B cell (primary cell): ENCODE measurements around the gene TJP3. TPM values are rescaled to one million over a fixed set of nuclear protein-coding genes. Genes with fewer than 3 reads are reported as not detected.

Source experiments
- ATAC-seq: fragments of 200-7000 bp; cut with Tn5 transposase; one replicate; pipeline ENCODE4 v1.10.0; 2021; ENCODE audit warnings: low read depth, mild to moderate bottlenecking, moderate number of reproducible peaks, moderate library complexity
- CTCF ChIA-PET: fragments of 350-600 bp; sonication (Branson Sonifier 250); formaldehyde crosslinking; loops from one replicate; lab custom pipeline; 2021; ENCODE audit warnings: antibody characterized with exemption, inconsistent platforms; lab: Charles Lee
- POLR2A ChIA-PET: fragments of 350-600 bp; sonication (Branson Sonifier 250); formaldehyde crosslinking; loops from one replicate; lab custom pipeline; 2021; ENCODE audit warnings: antibody characterized with exemption; lab: Charles Lee
- DNase-seq: peaks from one replicate; pipeline ENCODE4 v3.0.0; 2013
- H2AFZ ChIP-seq: 2 replicates; pipeline ENCODE4 v1.6.1; 2012; ENCODE audit warnings: mild to moderate bottlenecking, low read depth, low read length; ENCODE audit not compliant: insufficient read depth, poor library complexity, severe bottlenecking
- H3K27ac ChIP-seq, 2 donors: 1 replicate in 1 of 2; 2 replicates in 1 of 2; pipeline ENCODE4 v1.5.1; 2012 to 2013; ENCODE audit warnings: low read length in 2 of 2, mild to moderate bottlenecking in 2 of 2, moderate library complexity in 1 of 2
- H3K27me3 ChIP-seq, 4 experiments: fragments of 200-600 bp in 1 of 4; sonication (generic) in 1 of 4; replicated peaks in 1 of 4; 1 replicate in 2 of 4; 2 replicates in 2 of 4; pipeline versions ENCODE4 v1.6.1 to v1.7.0; 2013 to 2016; ENCODE audit warnings: low read length in 3 of 4, mild to moderate bottlenecking in 2 of 4, mixed read lengths in 1 of 4, moderate library complexity in 1 of 4; ENCODE audit not compliant: insufficient read depth in 4 of 4, control insufficient read depth in 3 of 4; ENCODE audit errors: control extremely low read depth in 1 of 4
- H3K36me3 ChIP-seq, 2 experiments: replicated peaks in 1 of 2; 1 replicate in 1 of 2; 2 replicates in 1 of 2; pipeline versions ENCODE4 v1.6.1 to v1.7.1; 2013; ENCODE audit warnings: low read length in 1 of 2; ENCODE audit not compliant: insufficient read depth in 2 of 2, control insufficient read depth in 1 of 2; ENCODE audit errors: control extremely low read depth in 1 of 2, extremely low read depth in 1 of 2
- H3K4me1 ChIP-seq, 2 donors: fragments of 200-600 bp in 1 of 2; sonication (generic) in 1 of 2; 1 replicate in 1 of 2; 2 replicates in 1 of 2; pipeline versions ENCODE4 v1.5.1 to v1.6.1; 2013 to 2017; ENCODE audit warnings: low read length in 2 of 2; ENCODE audit not compliant: control insufficient read depth in 2 of 2, insufficient read depth in 2 of 2
- H3K4me2 ChIP-seq: replicated peaks from 2 replicates; pipeline ENCODE3; 2012; ENCODE audit warnings: mild to moderate bottlenecking, low read depth, low read length; ENCODE audit not compliant: poor library complexity, severe bottlenecking
- H3K4me3 ChIP-seq, 5 experiments: fragments of 200-600 bp in 1 of 5; sonication (generic) in 1 of 5; 1 replicate in 3 of 5; 2 replicates in 2 of 5; pipeline versions ENCODE4 v1.5.1 to v1.7.0; 2011 to 2016; ENCODE audit warnings: low read length in 4 of 5, mild to moderate bottlenecking in 4 of 5, low read depth in 2 of 5, control low read depth in 1 of 5, moderate library complexity in 1 of 5; ENCODE audit not compliant: insufficient read depth in 1 of 5; ENCODE audit errors: control extremely low read depth in 1 of 5, extremely low read depth in 1 of 5
- H3K79me2 ChIP-seq: fragments of 200-600 bp; sonication (generic); one replicate; pipeline ENCODE4 v1.6.0; 2016; ENCODE audit warnings: low read length; ENCODE audit not compliant: control insufficient read depth, insufficient read depth
- H3K9ac ChIP-seq: fragments of 200-600 bp; sonication (generic); 2 replicates; pipeline ENCODE4 v1.6.1; 2017; ENCODE audit warnings: mild to moderate bottlenecking, low read length, moderate library complexity
- H3K9me3 ChIP-seq, 3 donors: one replicate each; pipeline versions ENCODE4 v1.6.1 to v1.7.1; 2013; ENCODE audit warnings: low read length in 2 of 3; ENCODE audit not compliant: control insufficient read depth in 2 of 3, insufficient read depth in 1 of 3; ENCODE audit errors: control extremely low read depth in 1 of 3
- H4K20me1 ChIP-seq: 2 replicates; pipeline ENCODE4 v1.6.0; 2012; ENCODE audit warnings: mild to moderate bottlenecking, low read length; ENCODE audit not compliant: insufficient read depth, control insufficient read depth, poor library complexity, severe bottlenecking
- H3K27ac Mint-ChIP-seq: one replicate; pipeline ENCODE4 v1.8.0; 2021; ENCODE audit warnings: mixed read lengths
- H3K27me3 Mint-ChIP-seq: one replicate; pipeline ENCODE4 v1.8.0; 2021; ENCODE audit warnings: mixed read lengths
- H3K4me1 Mint-ChIP-seq: one replicate; pipeline ENCODE4 v1.8.0; 2021; ENCODE audit warnings: mixed read lengths
- H3K4me3 Mint-ChIP-seq: one replicate; pipeline ENCODE4 v1.8.0; 2021; ENCODE audit warnings: mixed read lengths
- H3K9me3 Mint-ChIP-seq: one replicate; pipeline ENCODE4 v1.8.0; 2022; ENCODE audit warnings: mixed read lengths; ENCODE audit not compliant: insufficient read depth
- EZH2 ChIP-seq: IDR thresholded peaks from 2 replicates; pipeline ENCODE4 v1.6.1; 2012; ENCODE audit warnings: borderline replicate concordance, low read depth, mild to moderate bottlenecking, moderate library complexity, low read length; ENCODE audit not compliant: insufficient read depth, poor library complexity, severe bottlenecking
- WGBS: methylation state at CpG from one replicate; pipeline ENCODE4 v1.1.5; 2013; ENCODE audit warnings: missing lambda C conversion rate; ENCODE audit not compliant: insufficient coverage; 5-methylcytosine and 5-hydroxymethylcytosine counted together
- intact Hi-C: fragments of 100-400 bp; cut with micrococcal nuclease; formaldehyde crosslinking; loops from one replicate; pipeline ENCODE4 v1.10.0; 2022
- polyA plus RNA-seq: library from polyadenylated mRNA; depleted of rRNA; stranded (reverse); fragments of >200 nt; gene quantifications from 2 replicates; pipeline ENCODE4 v1.2.3, GENCODE V29; 2012
- total RNA-seq, 2 donors: library from RNA; stranded (reverse); fragments of 120-200 nt in 1 of 2; gene quantifications; 1 replicate in 1 of 2; 2 replicates in 1 of 2; pipeline versions ENCODE4 v1.2.3 to v1.2.4, GENCODE V29; 2013 to 2022
- TF ChIP-seq, protein P1 (sequence below): fragments of 200-600 bp; IDR thresholded peaks from one replicate; pipeline ENCODE4 v1.8.0; 2022; ENCODE audit warnings: antibody characterized with exemption, mild to moderate bottlenecking

Gene TJP3
- total and polyA plus RNA-seq, 2 donors (not counting 1 experiment from before 2014, with no cell fraction given), result 2.1 to 2.9 TPM

- Histone ChIP-seq H3K27me3 (no peaks in the 10 kb centered on the region), H3K9ac (no peak overlapping the region), H3K36me3 (no peaks in the 10 kb centered on the region), H3K4me1 (peaks cover 26 to 30% of the 10 kb centered on the region in 2 donors), H3K27ac (no peak overlapping the region), H3K4me2 (peak overlapping the region; percentile 69), H4K20me1 (peaks cover 63% of the 10 kb centered on the region), H3K79me2 (peaks cover 63% of the 10 kb centered on the region), H2AFZ (no peak overlapping the region), H3K9me3 (peaks cover 0 to 7% (median 0%) of the 10 kb centered on the region in 3 donors), H3K4me3 (peak overlapping the region in 1 of 5 experiments; percentile 15)
- 71% methylated on average over 21 of the region's 26 CpGs for WGBS
- Mint-ChIP-seq H3K27me3 (no peaks in the 10 kb centered on the region), H3K4me1 (peaks cover 39% of the 10 kb centered on the region), H3K27ac (peak overlapping the region; percentile 85), H3K4me3 (peak overlapping the region; percentile 73), H3K9me3 (no peaks in the 10 kb centered on the region)
- TF ChIP-seq, protein P1, sequence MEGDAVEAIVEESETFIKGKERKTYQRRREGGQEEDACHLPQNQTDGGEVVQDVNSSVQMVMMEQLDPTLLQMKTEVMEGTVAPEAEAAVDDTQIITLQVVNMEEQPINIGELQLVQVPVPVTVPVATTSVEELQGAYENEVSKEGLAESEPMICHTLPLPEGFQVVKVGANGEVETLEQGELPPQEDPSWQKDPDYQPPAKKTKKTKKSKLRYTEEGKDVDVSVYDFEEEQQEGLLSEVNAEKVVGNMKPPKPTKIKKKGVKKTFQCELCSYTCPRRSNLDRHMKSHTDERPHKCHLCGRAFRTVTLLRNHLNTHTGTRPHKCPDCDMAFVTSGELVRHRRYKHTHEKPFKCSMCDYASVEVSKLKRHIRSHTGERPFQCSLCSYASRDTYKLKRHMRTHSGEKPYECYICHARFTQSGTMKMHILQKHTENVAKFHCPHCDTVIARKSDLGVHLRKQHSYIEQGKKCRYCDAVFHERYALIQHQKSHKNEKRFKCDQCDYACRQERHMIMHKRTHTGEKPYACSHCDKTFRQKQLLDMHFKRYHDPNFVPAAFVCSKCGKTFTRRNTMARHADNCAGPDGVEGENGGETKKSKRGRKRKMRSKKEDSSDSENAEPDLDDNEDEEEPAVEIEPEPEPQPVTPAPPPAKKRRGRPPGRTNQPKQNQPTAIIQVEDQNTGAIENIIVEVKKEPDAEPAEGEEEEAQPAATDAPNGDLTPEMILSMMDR, result no peak
- TF ChIP-seq EZH2, result no peak
- POLR2A ChIA-PET, result interaction anchor here (0.6 to 0.7 kb wide), 3 partner anchors 16 to 21 kb away, joined by 3 to 11 read pairs (median 11); partner anchors contain the start of gene PIP5K1C
- DNase-seq, result no peak
- intact Hi-C loops, result loop anchor here (2.0 kb wide), 1 partner anchor 13 kb away; no protein-coding TSS in a partner anchor
- CTCF ChIA-PET, result interaction anchor here (1.0 to 1.6 kb wide), 3 partner anchors 17 to 19 kb away, joined by 4 to 8 read pairs (median 4); partner anchors contain the start of gene PIP5K1C
- peak; percentile 7 for ATAC-seq
Measured at GRCh38 chr19:3683405-3684053, 24.7 kb upstream of the TJP3 start.
